GM18858 (cell line): ENCODE measurements around the gene SPINT2.
"Not testable (repeated sequence)": the region's sequence is repeated elsewhere in the genome, so short reads cannot be mapped to it uniquely, and the experiment has no call there.

Experiments
- ATAC-seq: cut with Tn5 transposase; IDR thresholded peaks from one replicate; pipeline ENCODE4 v1.9.1; 2021; ENCODE audit not compliant: unreplicated experiment

The SPINT2 gene, protein sequence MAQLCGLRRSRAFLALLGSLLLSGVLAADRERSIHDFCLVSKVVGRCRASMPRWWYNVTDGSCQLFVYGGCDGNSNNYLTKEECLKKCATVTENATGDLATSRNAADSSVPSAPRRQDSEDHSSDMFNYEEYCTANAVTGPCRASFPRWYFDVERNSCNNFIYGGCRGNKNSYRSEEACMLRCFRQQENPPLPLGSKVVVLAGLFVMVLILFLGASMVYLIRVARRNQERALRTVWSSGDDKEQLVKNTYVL

DNA sequence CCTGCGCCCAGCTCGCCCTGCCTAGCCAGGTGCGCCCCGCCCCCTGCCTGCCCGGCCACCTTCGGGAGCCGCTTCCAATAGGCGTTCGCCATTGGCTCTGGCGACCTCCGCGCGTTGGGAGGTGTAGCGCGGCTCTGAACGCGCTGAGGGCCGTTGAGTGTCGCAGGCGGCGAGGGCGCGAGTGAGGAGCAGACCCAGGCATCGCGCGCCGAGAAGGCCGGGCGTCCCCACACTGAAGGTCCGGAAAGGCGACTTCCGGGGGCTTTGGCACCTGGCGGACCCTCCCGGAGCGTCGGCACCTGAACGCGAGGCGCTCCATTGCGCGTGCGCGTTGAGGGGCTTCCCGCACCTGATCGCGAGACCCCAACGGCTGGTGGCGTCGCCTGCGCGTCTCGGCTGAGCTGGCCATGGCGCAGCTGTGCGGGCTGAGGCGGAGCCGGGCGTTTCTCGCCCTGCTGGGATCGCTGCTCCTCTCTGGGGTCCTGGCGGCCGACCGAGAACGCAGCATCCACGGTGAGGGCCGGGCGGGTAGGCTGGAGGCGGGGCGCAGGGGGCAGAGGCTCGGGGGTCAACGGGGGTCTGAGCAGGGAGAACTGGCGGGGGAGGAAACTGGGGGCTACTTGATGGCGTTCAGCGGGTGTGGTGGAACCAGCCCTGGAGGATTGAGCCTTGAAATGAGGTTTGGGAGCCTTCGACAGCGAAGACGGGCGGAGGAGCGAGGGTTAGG is at the start of gene SPINT2:
TSS of gene SPINT2 (plus strand) at position 88 of the 727 bp plus-strand sequence. CDS start at position 408, 320 bp downstream.
- ATAC-seq, result no peak

DNA sequence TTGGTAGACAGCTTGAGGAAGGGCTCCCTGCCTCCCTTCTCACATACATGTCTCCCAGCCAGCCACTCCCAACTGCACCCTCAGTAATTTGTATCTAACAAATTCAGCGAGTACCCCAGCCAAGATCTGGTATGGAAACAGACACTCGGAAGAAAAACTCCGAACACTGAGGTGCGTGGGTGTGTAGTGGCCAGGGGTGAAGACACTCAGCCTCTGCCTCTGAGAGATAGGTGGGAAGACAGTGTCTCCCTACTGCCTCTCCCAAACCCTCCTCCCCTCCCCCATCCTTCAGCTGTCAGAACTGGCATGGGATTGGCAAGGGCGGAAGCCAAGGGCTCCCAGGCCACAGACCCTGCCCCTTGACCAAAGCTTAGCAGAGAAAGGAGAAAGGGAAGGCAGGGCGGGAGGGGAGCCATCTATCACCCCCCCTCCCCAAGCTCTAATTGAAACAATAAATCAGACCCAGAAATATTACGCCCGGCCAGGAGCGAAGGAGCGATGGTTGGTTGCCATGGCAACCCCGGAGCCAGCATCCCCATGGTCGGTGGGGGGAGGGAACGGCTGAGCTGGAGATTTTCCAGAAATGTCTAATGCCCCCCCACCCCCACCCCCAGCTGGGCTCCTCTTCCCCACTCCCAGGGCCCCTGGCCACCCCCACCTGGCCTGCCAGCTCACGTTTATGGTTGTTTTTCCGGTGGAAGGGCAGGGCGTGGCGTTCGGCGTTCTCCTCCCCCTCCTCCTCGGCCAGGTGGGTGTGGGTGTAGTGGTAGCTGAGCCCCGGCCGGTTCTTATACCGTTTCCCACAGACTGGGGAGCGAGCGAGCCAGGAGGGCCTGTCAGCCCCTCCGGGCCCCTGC is 47.4 kb upstream of the SPINT2 start:
- no peak for ATAC-seq

DNA sequence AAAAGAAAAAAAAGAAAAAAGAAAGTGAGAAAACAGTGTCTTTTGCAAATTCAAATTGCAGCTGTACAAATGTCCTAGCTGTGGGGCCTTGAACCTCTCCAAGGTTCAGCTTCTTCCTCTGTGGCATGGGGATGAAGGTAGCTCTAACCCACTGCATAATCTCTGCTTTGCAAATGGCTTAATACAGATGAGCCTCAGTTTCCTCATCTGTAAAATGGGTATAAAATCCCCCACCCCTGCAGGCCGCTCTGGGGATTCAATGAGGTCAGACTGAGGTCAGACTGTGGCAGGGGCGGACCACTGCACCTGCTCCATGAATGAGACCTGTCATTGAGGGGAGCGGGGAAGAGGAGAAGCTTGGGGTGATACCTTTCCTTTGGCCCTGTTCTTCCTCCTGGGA is 46.2 kb upstream of the SPINT2 start:
- ATAC-seq, result no peak

DNA sequence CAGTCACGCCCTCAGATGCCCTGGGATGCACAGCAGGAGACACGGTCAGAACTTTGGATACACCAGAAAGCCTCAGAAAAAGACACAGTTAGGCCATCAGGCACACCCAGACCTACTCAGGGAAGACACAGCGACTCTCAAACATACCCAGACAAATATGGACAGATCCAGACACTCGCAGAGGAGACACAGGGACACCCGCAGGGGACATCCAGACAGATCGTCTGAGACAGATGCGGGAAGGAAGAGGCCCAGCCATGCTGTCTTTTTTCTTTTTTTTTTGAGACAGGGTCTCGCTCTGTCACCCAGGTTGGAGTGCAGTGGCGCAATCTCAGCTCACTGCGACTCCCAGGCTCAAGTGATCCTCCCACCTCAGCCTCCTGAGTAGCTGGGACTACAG is 45.2 kb upstream of the SPINT2 start:
- ATAC-seq, result no peak

DNA sequence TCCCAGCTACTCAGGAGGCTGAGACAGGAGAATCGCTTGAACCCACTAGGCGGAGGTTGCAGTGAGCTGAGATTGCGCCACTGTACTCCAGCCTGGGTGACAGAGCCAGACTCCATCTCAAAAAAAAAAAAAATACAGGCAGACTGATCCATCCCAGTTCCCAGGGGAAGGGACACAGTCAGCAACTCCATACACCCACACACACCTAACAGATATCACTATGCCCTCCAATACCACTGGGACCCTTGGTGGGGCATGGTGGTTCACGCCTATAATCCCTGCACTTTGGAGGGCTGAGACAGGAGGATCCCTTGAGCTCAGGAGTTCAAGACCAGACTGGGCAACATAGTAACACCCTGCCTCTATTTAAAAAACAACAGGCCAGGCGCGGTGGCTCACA is 43.0 kb upstream of the SPINT2 start:
- ATAC-seq, result no peak

DNA sequence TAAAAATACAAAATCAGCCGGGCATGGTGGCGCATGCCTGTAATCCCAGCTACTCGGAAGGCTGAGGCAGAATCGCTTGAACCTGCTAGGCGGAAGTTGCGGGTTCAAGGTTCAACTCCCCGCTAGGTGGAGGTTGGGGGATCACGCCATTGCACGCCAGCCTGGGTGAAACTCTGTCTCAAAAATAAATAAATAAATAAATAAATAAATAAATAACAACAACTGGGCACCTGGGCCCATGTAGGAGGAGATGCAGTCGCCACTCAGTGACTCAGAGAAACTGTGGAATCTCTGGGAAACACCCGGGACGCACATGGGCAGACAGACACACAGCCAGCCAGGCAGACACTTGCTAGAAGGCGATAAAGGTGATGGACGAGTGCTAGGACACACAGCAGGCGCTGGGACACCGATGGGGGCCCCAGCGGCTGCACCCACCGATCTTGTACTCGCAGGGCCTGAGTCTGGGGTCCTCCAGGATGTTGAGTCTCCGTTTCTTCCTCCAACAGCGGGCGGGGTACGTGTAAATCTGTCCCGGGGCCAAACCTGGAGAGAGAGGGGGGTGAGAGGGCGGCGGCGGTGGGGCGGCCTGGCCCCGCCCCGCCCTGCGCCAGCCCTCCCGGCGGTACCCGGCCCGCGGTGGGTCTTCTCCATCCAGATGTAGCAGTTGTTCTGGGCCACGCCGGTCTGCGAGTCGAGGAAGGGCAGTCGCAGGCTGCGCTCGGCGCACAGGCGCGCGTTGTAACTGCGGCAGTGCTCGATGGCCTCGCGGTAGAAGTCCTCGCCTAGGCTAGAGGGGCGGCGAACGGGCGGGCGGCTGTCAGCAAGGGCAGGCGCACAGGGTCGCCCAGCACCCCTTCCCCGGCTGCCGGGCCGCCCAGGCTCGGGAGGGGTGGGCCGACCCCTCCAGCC is 42.2 kb upstream of the SPINT2 start:
- no peak for ATAC-seq

DNA sequence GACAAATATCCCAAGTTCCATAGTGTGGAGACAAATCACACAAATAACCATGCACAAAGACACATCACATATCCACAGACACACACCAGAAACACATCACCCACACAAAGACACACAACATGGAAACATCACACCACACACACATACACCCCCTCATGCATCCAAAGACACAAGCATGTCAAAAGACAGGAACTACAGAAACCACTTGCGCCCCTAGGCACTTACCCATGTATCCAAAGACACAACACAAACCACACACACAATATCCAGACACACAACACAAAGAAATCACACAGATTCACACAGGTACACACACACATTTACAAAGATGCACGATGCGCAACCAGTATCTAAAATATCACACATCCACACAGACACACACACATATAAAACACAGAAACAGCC is 41.3 kb upstream of the SPINT2 start:
- no peak for ATAC-seq

DNA sequence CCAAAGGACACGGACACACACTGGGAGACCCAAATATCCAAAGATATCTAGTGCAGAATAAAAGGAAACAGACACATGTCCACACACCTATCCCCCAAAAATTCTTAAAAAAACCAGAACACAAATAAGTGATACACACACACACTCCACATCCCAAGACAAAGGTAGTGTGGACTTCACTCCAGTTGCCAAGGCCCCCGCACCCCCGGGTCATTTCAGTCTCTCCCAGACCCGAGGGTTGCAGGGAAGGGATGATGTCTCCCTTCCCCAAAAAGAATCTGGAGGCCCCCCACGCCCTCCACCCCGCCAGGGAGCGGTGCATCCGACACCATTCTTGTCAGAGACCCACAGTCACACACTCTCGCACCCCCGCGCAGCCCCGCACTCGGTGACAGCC is 40.8 kb upstream of the SPINT2 start:
- ATAC-seq, result no peak

DNA sequence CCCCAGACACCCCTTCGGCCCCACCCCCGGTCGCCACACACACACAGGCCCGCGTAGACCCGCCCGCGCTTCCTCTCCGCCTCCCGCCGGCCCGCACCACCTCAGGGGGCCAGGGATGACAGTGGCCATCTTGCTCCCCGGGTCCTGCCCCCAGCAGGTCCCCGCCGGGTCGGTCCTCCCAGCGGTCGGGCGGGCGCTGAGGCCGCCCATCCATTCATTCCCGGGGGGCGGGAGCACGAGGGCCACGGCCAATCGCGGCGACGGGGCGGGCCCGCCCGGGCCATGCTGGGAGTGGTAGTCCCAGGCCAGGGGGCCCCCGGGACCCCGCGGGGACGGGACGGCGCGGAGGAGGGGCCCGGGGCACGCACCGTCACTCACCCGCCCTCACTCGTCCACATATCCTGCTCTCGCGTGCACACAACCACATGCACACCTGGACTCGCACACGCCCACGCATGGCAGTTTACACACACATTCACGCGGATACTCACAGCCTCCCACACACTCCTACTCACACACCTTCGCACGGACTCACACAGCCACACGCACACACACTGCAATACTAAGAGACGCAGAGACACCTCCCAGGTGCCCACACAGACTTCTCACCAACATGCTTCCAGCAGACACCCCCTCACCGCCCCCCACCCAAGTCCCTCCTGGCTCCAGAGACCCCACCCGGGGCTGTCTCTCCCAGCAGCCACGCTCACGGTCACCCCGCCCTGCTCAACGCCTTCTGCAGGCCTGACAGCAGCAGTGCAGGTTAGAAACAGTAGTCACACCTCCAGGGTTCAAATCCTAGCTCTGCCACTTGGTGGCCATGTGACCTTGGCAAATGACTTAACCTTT is 40.1 kb upstream of the SPINT2 start, which contains the start of gene DPF1:
TSS of gene DPF1 (minus strand) at position 209 of the 849 bp plus-strand sequence. CDS start at position 129, 80 bp downstream.
- peak; percentile 58 for ATAC-seq

DNA sequence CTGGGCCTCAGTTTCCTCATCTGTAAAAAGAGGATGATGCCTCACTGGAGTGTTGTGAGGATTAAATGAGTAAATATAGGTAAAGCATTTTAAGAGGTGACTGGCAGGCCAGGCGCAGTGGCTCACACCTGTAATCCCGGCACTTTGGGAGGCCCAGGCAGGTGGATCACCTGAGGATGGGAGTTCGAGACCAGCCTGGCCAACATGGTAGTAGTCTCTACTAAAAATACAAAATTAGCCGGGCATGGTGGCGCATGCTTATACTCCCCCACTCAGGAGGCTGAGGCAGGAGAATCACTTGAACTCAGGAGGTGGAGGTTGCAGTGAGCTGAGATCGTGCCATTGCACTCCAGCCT is 39.5 kb upstream of the SPINT2 start:
- ATAC-seq, result not testable (repeated sequence)

DNA sequence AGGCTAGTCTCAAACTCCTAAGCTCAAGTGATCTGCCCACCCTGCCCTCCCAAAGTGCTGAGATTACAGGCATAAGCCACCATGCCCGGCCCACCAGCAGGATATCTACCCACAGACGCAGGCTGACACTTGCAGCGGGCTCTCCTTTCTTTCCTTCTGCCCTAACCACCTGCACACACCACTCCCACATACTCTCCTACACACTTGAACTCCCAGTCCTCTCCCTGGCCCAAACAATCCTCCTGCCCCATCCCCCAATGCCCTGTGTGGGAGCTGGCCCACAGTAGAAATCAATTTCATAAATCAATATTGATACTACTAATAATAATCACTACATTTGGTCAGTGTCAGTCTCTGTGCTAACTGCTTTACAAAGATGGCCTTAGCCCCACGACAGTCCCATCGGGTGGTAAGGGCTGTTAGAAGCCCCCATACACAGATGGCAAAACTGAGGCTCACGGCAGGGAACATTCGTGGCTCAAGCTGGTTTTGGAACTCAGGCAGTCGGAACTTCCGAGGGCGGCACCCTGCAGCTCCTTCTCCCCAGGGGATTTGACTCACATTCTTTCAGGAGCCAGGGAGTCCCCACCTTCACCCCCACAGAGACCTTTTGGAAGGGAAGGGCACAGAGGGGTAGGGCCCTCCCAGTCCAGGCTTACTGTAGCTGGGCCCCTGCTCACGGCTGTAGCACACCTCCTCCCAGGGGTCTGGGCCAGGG is 36.9 kb upstream of the SPINT2 start:
- ATAC-seq, result no peak

DNA sequence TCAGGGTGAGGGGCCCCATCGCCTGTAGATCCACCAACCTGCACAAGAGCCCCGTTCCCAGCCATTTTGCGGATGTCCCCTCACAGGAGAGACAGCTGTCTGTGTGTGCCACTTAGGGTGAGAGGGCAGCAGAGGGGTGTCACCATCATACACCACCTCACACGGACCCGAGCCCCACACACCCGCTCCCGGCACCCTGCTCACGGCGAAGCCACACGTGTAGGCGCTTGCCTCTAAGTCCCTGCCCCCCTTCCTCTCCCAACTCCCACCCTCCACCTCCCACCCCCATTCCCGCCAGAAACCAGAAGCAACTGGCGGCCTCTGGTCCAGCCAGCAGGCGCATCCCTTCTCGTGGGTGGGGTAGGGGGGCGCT is 36.4 kb upstream of the SPINT2 start:
- ATAC-seq, result no peak

DNA sequence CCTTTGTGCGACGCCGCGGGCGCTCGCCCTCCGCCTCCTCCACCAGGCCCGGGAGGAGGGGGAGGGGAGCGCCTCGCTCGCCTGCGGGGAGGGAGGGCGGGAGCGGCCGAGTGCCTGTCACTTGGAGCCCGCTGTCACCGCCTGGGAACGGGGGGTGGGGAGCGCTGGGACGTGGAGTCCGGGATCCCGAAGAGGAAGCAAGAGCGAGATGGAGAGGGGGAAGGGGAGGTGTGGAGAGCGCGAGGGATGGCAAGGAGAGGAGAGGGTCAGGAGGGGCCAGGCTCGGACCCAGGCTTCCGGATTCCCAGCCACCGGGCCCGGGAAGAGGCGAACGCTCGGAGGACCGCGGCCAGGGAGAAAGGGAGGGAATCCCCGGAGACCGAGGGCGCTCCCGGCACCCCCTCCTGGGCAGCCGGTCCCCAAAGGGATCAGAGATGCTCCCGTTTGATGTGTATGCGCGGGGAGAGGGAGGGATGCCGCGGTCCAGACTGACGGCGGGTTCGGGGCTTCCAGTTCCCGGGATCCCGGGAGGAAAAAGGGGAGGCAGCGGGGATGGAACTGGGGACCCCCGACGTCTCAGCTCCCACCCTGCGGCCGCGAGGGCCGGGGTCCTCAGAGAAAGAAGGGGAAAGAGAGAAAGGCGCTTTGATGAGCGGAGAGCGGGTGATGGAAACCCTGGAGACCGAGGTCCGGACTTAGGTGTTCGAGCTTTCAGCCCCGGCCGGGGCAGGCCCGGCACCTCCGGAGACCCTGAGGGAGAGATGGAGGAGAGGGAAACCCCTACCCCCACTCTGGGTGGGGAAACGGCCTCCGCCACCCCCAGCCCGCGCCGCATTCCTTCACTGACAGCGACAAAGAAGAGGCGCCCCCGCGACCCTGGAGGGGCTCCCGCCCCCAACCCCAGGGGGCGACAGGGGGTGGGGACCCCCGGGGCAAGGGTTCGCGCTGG is 35.6 kb upstream of the SPINT2 start:
- no peak for ATAC-seq

DNA sequence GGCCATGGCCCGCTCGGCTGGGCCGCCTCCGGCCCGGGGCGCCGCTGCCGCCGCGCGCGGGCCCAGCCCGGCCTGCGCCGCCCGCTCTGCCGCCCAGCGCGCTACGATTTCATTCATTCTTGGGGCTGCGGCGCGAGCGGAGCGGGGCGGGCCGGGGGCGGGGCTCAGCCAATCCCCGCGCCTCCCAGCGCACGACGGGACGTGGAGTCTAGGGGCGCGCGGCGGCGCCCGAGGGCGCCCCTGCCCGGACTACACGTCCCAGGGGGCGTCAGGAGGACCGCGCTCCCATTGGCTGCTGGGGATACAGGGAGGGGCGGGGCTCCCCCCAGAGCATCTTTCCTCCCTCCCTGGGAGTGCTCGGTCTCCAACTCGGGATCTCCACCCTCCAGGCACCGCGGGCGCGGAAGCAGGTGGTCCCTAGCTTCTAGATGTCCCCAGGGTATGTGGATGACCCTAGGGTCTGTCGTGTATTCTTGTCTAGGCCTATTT is 34.7 kb upstream of the SPINT2 start:
- no peak for ATAC-seq

DNA sequence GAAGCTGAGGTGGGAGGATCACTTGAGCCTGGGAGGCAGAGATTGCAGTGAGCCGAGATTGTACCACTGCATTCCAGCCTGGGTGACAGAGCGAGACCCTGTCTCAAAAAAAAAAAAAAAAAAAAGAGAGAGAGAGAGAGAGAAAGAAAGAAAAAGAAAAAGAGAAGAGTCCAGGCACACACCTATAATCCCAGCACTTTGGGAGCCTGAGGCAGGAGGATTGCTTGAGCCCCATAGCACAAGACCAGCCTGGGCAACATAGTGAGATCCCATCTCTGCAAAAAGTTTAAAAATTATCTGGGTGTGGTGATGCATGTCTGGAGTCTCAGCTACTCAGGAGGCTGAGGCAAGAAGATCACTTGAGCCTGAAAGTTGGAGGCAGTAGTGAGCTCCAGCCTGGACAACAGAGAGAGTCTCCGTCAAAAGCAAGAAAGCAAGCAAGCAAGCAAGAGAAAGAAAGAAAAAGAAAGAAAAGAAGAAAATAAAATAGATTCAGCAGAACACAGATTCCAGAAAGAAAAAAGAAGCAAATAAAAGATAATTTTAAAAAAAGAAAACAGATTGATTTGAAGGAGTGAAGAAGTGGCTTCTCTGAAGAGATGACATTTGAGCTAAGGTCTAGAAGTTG is 33.8 kb upstream of the SPINT2 start:
- ATAC-seq, result not testable (repeated sequence)

DNA sequence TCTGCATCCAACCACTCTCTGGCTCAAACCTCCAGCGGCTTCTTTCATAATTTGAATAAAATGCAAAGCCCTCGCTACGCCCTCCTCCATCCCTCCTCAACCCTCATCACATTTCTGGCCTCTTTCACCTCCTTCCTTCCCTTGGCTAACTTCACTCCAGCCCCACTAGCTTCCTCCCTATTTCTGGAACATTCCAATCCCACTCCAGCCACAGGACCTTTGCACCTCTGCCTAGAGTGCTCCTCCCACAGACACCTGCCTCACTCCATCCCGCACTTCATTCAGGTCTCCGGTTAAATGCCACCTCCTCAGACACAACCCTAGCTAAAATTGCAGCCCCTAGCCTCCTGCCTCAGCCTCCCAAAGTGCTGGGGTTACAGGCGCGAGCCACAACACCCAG is 32.5 kb upstream of the SPINT2 start:
- no peak for ATAC-seq

DNA sequence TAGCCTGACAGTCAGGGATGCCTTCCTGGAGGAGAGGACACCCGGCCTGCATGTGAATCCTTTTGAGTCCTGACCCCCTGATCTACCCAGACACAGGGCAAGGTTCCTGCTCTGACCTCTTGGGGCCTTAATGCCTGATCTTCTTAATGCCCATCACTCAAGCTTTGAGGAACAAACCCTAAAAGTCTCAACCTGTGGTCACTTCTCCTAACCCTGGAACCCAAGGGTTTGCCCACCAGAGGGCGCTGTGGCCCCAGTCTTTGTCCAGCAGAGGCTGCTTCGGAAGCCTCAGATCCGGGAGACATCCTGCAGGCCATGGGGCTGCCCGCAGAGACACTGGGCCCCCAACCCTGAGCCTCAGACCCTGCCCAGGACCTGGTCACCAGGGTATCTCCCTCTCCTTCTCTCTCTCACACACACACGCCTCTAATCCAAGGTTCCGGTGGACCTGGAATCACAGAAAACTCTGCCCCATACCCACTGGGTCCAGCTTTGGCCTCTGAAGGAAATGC is 30.6 kb upstream of the SPINT2 start:
- no peak for ATAC-seq
